ENCODE results near the gene IL17RA. TPM values are rescaled to one million over a fixed set of nuclear protein-coding genes. Genes with fewer than 3 reads are reported as not detected.

IL17RA gene
- total and polyA plus RNA-seq, 2 donors (not counting 3 experiments of a cell fraction or from before 2014, with no cell fraction given): 13.0 to 19.3 TPM

GRCh38 chr22:17161991-17162390, 77.2 kb downstream of the IL17RA start:
- Histone ChIP-seq H3K9me1 (replicated peaks; ENCODE audit: control insufficient read depth, extremely low read depth, insufficient read depth, low read length) (no peaks in the 10 kb centered on the region), H3K27ac (ENCODE audit: insufficient read depth, low read depth, low read length) (no peak overlapping the region), H3K9ac (replicated peaks; ENCODE audit: extremely low read depth, insufficient read depth, low read length) (no peak overlapping the region), H3K4me1 (ENCODE audit: control insufficient read depth, extremely low read depth, insufficient read depth, low read length) (peaks cover 15% of the 10 kb centered on the region), H3K79me2 (ENCODE audit: control insufficient read depth, insufficient read depth, low read length) (peaks cover 8% of the 10 kb centered on the region), H3K36me3 (ENCODE audit: control insufficient read depth in 2 of 2, extremely low read depth in 1 of 2, insufficient read depth in 2 of 2, low read length in 2 of 2) (no peaks in the 10 kb centered on the region), H3K4me2 (ENCODE audit: insufficient read depth, low read length) (no peak overlapping the region), H3K9me3 (replicated peaks; ENCODE audit: control insufficient read depth, insufficient read depth, low read length) (no peaks in the 10 kb centered on the region), H4K20me1 (replicated peaks; ENCODE audit: control insufficient read depth, extremely low read depth, insufficient read depth, low read length) (no peaks in the 10 kb centered on the region), H3K4me3 (replicated peaks in 1 of 3; ENCODE audit: insufficient read depth in 1 of 3, low read depth in 1 of 3, low read length in 3 of 3) (no peak overlapping the region), H3K27me3 (ENCODE audit: control insufficient read depth in 2 of 2, insufficient read depth in 2 of 2, low read length in 2 of 2) (no peaks in the 10 kb centered on the region), H2AFZ (ENCODE audit: low read depth, low read length) (no peak overlapping the region)
- intact Hi-C loops (cut with micrococcal nuclease): no loop called here
- CTCF ChIA-PET: interaction anchor here (2.8 to 9.1 kb wide), 2 partner anchors 10 to 340 kb away, joined by 11 to 77 read pairs; no protein-coding TSS in a partner anchor
- BruUV-seq (replicated peaks): no TSS peak
- dilution Hi-C loops (cut with MboI; ENCODE audit: extremely low pct_ligation_motif_present, low sequenced_read_pairs): no loop called here
- POLR2A ChIA-PET: no interaction called here
- FAIRE-seq (no peak), DNase-seq (ENCODE audit: low read depth, low spot score) (no peak)
- TF ChIP-seq CTCF (IDR thresholded peaks at IDR 0.05; ENCODE audit: extremely low read depth in 1 of 2, insufficient read depth in 1 of 2, low read depth in 1 of 2, low read length in 2 of 2): no peak
- TF ChIP-seq MAX (IDR thresholded peaks at IDR 0.05; ENCODE audit: insufficient read depth, insufficient read length): no peak
- TF ChIP-seq MYC (IDR thresholded peaks at IDR 0.05; ENCODE audit: low read depth, low read length): no peak
- TF ChIP-seq POLR2A (IDR thresholded peaks at IDR 0.05; ENCODE audit: low read depth, low read length): no peak
- TF ChIP-seq JUN (IDR thresholded peaks at IDR 0.05; ENCODE audit: borderline replicate concordance, insufficient read depth, insufficient read length, low read depth): no peak
- no peak for TF ChIP-seq FOS (IDR thresholded peaks at IDR 0.05; ENCODE audit: borderline replicate concordance, insufficient read depth, low read length)
- TF ChIP-seq EZH2 (IDR thresholded peaks at IDR 0.05; ENCODE audit: borderline replicate concordance, low read depth, low read length, severe bottlenecking): no peak
- no peak for TF ChIP-seq POLR2AphosphoS5 (IDR thresholded peaks at IDR 0.05; ENCODE audit: insufficient read depth, low read depth, low read length)
- no peak for TF ChIP-seq GATA2 (IDR thresholded peaks at IDR 0.05; ENCODE audit: insufficient read depth, insufficient read length, low read depth, low read length)
